Activated T-helper 1 cell treated with anti-CD3 and anti-CD28 coated beads, Interleukin-2, amount 50 U/mL, for 16 hours (primary cell): ENCODE measurements around the gene OR14J1.
"Not testable (repeated sequence)": the region's sequence is repeated elsewhere in the genome, so short reads cannot be mapped to it uniquely, and the experiment has no call there.

Experiments used
- DNase-seq, 2 donors: peaks; one replicate each; pipeline ENCODE4 v3.0.0-alpha.2; 2020; ENCODE audit warnings: low read depth in 1 of 2, low spot score in 1 of 2

OR14J1 gene

DNA sequence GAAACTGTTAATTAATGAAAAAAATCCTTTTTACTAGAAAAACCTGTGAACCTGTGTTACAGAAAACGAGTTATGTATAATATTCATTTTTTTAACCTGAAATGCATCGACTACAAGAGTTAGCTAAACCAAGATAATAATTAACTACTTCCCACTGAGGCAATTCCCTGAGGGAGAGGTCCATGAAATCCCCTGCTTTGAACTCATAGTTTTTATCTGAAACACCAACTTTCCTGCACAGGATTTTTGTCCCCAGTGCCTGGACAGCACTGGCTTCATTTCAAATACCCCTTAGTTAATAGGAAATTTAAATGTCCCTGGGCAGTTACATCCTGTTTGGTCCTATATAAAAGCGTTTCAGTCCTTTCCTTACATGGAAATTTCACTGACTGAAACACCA lies at the start of gene OR14J1:
OR14J1 (plus strand) TSS at position 386 of the 400 bp plus-strand sequence. CDS start 4,989 bp downstream, outside the sequence.
- no peak for DNase-seq

GRCh38 chr6:29251736-29252135 lies 49.8 kb upstream of the OR14J1 start:
- no peak for DNase-seq

DNA sequence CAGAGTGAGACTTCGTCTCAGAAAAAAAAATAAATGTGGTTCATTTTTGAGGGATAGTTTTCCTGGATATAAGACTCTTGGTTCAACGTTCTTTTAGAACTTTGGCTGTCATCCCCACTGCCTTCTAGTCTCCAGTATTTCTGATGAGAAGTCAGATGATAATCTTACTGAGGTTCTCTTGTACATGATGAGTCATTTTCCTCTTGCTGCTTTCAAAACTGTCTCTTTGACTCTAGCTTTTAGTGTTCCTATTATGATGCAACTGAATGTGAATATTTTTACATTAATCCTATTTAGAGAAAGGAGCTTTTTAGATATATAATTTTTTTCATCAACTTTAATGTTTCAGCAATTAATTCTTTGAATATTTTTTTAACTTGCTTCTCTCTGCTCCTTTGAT lies 46.0 kb upstream of the OR14J1 start:
- DNase-seq: no peak

DNA sequence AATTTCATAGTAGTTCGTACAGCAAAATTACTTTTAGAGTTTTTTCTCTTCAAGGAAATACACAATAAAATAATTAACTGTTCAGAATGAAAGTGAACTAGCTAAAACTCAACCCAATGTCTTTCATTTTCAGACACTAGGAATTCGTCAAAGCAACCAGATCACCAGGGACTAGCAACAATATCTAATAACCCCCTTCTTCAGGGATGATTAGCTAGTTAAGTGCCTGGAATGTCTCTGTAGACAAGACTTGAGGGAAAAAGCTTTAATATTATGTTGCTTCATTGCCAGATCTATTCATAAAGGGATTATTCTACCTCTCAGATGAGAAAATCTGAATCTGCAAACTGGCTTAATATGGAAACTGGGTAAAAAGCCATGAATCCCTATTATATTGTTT lies 41.8 kb upstream of the OR14J1 start:
- DNase-seq: no peak

DNA sequence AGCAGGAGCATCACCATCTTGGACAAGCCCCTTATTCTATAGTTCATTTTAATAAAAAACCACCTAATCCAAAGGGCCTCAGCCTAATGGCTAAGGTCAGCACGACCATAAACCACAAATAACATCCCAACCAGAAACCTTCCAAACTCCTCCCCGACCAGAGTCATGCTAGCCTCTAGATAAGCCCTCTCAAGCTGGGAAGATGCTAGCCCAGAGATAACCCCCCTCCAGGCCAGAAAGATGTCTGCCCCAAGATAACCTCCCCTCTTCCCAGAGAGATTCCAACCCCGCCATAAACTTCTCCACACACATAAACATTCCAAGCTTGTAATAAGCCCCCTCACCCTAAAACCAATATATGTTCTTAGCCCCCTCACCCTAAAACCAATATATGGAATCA lies 38.5 kb upstream of the OR14J1 start:
- no peak for DNase-seq

- no peak for DNase-seq
Observed at GRCh38 chr6:29294499-29294914, 7.0 kb upstream of the OR14J1 start.

GRCh38 chr6:29295181-29295585 lies 6.3 kb upstream of the OR14J1 start:
- DNase-seq: no peak

DNA sequence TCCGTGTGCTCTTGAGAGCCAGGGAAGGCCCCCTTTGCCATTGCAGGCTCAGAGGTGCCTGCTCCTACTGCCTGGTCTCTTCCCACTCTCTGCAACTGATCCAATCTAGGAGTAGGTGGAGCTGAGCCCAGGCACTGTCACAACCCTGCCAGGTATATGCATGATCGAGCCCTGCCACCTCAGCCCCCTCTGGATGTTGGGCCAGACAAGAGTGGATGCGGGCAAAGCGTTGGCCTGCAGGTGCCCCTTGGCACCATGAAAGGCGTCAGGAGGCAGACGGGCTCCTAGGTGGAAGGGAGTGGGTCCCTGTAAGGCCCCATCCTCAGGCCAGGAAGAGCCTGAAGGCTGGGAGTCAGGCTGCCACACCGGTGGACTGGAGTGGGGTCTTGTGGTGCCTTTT lies 5.9 kb upstream of the OR14J1 start:
- no peak for DNase-seq

DNA sequence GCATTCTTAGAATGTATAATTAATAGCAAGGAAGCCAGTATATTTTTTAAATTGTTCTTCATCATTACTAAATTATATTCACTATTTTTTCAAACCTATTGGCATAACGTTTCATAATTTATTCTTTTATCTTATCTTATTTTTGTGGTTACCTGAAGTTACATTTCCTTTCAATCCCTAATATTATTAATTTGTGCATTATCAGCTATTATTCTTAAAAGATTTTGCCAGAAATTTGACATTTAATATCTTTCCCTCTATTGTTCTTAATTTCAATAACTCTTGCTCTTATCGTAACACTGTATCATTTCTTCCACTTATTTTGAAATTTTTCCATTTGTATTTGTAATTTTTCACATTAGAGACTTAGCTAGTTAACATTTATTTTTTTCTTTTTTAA lies 18.4 kb downstream of the OR14J1 start:
- DNase-seq: no peak

DNA sequence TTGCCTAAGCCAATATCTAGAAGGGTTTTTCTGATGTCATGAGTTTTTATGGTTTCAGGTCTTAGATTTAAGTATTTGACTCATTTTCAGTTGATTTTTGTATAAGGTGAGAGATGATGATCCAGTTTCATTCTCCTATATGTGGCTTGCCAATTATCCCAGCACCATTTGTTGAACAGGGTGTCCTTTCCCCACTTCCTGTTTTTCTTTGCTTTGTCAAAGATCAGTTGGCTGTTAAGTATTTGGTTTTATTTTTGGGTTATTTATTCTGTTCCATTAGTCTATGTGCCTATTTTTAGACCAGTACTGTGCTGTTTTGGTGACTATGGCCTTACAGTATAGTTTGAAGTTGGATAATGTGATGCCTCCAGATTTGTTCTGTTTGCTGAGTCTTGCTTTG lies 21.8 kb downstream of the OR14J1 start:
- DNase-seq: not testable (repeated sequence)

DNA sequence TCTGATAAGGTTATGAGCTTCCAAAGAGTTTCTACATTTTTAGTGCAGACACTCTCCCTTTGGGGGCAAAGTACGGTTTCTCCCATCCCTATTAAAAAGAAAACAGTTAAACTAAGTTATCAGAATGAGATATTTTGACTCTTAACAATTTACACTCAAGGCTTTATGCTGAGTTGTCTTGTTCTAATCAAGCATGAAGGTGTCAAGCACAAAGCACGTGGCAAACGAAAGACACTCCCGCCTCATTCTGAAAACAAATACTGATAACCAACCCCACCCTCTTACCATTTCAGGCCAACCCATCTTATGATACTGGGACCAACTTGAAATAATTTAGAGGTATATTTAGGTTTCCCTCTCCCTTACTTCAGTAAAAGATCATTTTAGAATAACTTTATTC lies 24.3 kb downstream of the OR14J1 start:
- no peak for DNase-seq

- DNase-seq: no peak
Observed at GRCh38 chr6:29332676-29333075, 31.2 kb downstream of the OR14J1 start.

DNA sequence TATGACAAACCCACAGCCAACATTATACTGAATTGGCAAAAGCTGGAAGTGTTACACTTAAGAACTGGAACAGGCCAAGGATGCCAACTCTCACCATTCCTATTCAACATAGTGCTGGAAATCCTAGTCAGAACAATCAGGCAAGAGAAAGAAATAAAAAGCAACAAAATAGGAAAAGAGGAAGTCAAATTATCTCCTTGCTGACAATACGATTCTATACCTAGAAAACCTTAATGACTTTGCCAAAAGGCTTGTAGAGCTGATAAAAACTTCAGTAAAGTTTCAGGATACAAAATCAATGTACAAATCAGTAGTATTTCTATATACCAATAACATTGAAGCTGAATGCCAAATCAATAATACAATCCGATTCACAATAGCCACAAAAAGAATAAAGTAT lies 34.8 kb downstream of the OR14J1 start:
- DNase-seq: no peak

DNA sequence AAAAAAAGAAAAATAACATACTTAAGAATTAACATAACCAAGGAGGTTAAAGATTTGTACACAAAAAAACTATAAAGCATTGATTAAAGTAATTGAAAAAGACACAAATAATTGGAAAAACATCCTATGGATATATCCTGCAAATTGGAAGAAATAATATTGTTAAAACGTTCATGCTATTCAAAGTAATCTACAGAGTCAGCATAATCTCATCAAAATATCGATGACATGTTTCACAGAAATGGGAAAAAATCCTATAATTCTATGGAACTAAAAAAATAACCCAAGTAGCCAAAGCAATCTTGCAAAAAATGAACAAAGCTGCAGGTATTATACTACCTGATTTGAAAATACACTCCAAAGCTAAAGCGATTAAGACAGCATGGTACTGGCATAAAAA lies 43.9 kb downstream of the OR14J1 start:
- DNase-seq: no peak

- not testable (repeated sequence) for DNase-seq
Observed at GRCh38 chr6:29349348-29349747, 47.8 kb downstream of the OR14J1 start.

GRCh38 chr6:29354980-29355379 lies 53.5 kb downstream of the OR14J1 start:
- DNase-seq: no peak

GRCh38 chr6:29355603-29356002 lies 54.1 kb downstream of the OR14J1 start:
- DNase-seq: no peak
